ENCODE data around the gene SORCS2.

Gene SORCS2

GRCh38 chr4:7428261-7429068 is 236.1 kb downstream of the SORCS2 start:
- DNase-seq (ENCODE audit: low read depth), result no peak

GRCh38 chr4:7429069-7429416 is 236.7 kb downstream of the SORCS2 start:
- DNase-seq (ENCODE audit: low read depth), result no peak

GRCh38 chr4:7429601-7430078 is 237.3 kb downstream of the SORCS2 start:
- no peak for DNase-seq (ENCODE audit: low read depth)

- DNase-seq (ENCODE audit: low read depth), result no peak
Measured at GRCh38 chr4:7430368-7430964, 238.1 kb downstream of the SORCS2 start.

GRCh38 chr4:7430965-7431695 is 238.8 kb downstream of the SORCS2 start:
- no peak for DNase-seq (ENCODE audit: low read depth)

GRCh38 chr4:7431696-7432530 is 239.6 kb downstream of the SORCS2 start:
- DNase-seq (ENCODE audit: low read depth), result no peak

GRCh38 chr4:7432531-7433375 is 240.4 kb downstream of the SORCS2 start:
- no peak for DNase-seq (ENCODE audit: low read depth)

- DNase-seq (ENCODE audit: low read depth), result no peak
Measured at GRCh38 chr4:7433376-7434140, 241.2 kb downstream of the SORCS2 start.

GRCh38 chr4:7434141-7434765 is 241.9 kb downstream of the SORCS2 start:
- DNase-seq (ENCODE audit: low read depth), result no peak

- no peak for DNase-seq (ENCODE audit: low read depth)
Measured at GRCh38 chr4:7434766-7435150, 242.4 kb downstream of the SORCS2 start, which contains the start of gene PSAPL1. Gene PSAPL1, minus strand, starts transcription at chr4:7434930. Its CDS starts 51 bp downstream, at chr4:7434879.

- no peak for DNase-seq (ENCODE audit: low read depth)
Measured at GRCh38 chr4:7435471-7436061, 243.2 kb downstream of the SORCS2 start.

GRCh38 chr4:7436256-7436655 is 243.9 kb downstream of the SORCS2 start:
- no peak for DNase-seq (ENCODE audit: low read depth)

GRCh38 chr4:7439699-7440098 is 247.4 kb downstream of the SORCS2 start:
- DNase-seq (ENCODE audit: low read depth), result no peak

- DNase-seq (ENCODE audit: low read depth), result no peak
Measured at GRCh38 chr4:7441201-7441600, 248.9 kb downstream of the SORCS2 start.

GRCh38 chr4:7442574-7443162 is 250.3 kb downstream of the SORCS2 start:
- DNase-seq (ENCODE audit: low read depth), result no peak

GRCh38 chr4:7444314-7444713 is 252.0 kb downstream of the SORCS2 start:
- no peak for DNase-seq (ENCODE audit: low read depth)

GRCh38 chr4:7444731-7445130 is 252.4 kb downstream of the SORCS2 start:
- no peak for DNase-seq (ENCODE audit: low read depth)

- DNase-seq (ENCODE audit: low read depth), result no peak
Measured at GRCh38 chr4:7447236-7447635, 254.9 kb downstream of the SORCS2 start.

GRCh38 chr4:7448036-7448435 is 255.7 kb downstream of the SORCS2 start:
- no peak for DNase-seq (ENCODE audit: low read depth)
